Measurements from ENCODE around the gene FOXA1. TPM values are rescaled to one million over a fixed set of nuclear protein-coding genes. Genes with fewer than 3 reads are reported as not detected.

The FOXA1 gene
- total and polyA plus RNA-seq, 7 experiments from 2014 or later = not detected

GRCh38 chr14:37594238-37594970 is 645 bp downstream of the FOXA1 start:
- peak overlapping the region in 2 of 9 donors; percentile 4 to 72 for H3K27ac Mint-ChIP-seq
- ATAC-seq = no peak

GRCh38 chr14:37593511-37594237 is 1.4 kb downstream of the FOXA1 start:
- H3K4me1 Mint-ChIP-seq = peaks cover 4 to 35% (median 19%) of the 10 kb centered on the region in 7 donors
- H3K4me3 ChIP-seq (ENCODE audit: low read length) = no peak overlapping the region
- H3K4me3 Mint-ChIP-seq = peak overlapping the region; percentile 54 to 82 (median 70)
- ATAC-seq (no peak), DNase-seq (no peak)
- H3K27me3 Mint-ChIP-seq = peaks cover 72 to 81% (median 77%) of the 10 kb centered on the region in 5 donors
- peaks cover 0 to 24% of the 10 kb centered on the region in 2 donors for H3K27me3 ChIP-seq (ENCODE audit: control insufficient read depth in 2 of 2, insufficient read depth in 2 of 2, low read length in 2 of 2)
- peaks cover 3 to 73% (median 20%) of the 10 kb centered on the region in 11 donors for H3K9me3 Mint-ChIP-seq
- H3K27ac Mint-ChIP-seq = peak overlapping the region in 3 of 9 donors; percentile 4 to 72 (median 8)
- no peaks in the 10 kb centered on the region for H3K36me3 ChIP-seq (ENCODE audit: control insufficient read depth in 2 of 3, insufficient read depth in 3 of 3, low read length in 3 of 3)
- CTCF ChIA-PET = no interaction called here
- H3K27ac ChIP-seq (ENCODE audit: low read depth, low read length) = no peak overlapping the region
- peaks cover 0 to 27% (median 2%) of the 10 kb centered on the region in 5 donors for H3K36me3 Mint-ChIP-seq
- H3K9me3 ChIP-seq (ENCODE audit: control insufficient read depth in 2 of 3, low read length in 3 of 3) = no peaks in the 10 kb centered on the region
- intact Hi-C loops (cut with micrococcal nuclease) = loop anchor here in 1 of 2 donors (5.0 to 10.0 kb wide), 2 partner anchors 281 to 614 kb away; partner anchors contain the start of gene SSTR1
- POLR2A ChIA-PET = no interaction called here
- H3K4me1 ChIP-seq (ENCODE audit: control insufficient read depth in 2 of 2, insufficient read depth in 2 of 2, low read length in 2 of 2) = no peaks in the 10 kb centered on the region

More at GRCh38 chr14:37594238-37594970, 645 bp downstream of the FOXA1 start:
- peaks cover 4 to 21% of the 10 kb centered on the region in 2 donors for H3K27me3 ChIP-seq (ENCODE audit: control insufficient read depth in 2 of 2, insufficient read depth in 2 of 2, low read length in 2 of 2)
- H3K9me3 ChIP-seq (ENCODE audit: control insufficient read depth in 2 of 3, low read length in 3 of 3) = no peaks in the 10 kb centered on the region
- Mint-ChIP-seq H3K4me3 (peak overlapping the region; percentile 54 to 82 (median 70)), H3K4me1 (peaks cover 7 to 42% (median 26%) of the 10 kb centered on the region in 7 donors), H3K27me3 (peaks cover 72 to 81% (median 77%) of the 10 kb centered on the region in 5 donors), H3K9me3 (peaks cover 0 to 72% (median 16%) of the 10 kb centered on the region in 11 donors), H3K36me3 (peaks cover 0 to 21% (median 3%) of the 10 kb centered on the region in 5 donors)
- no peaks in the 10 kb centered on the region for H3K4me1 ChIP-seq (ENCODE audit: control insufficient read depth in 2 of 2, insufficient read depth in 2 of 2, low read length in 2 of 2)
- no peaks in the 10 kb centered on the region for H3K36me3 ChIP-seq (ENCODE audit: control insufficient read depth in 2 of 3, insufficient read depth in 3 of 3, low read length in 3 of 3)
- DNase-seq = no peak
- POLR2A ChIA-PET = no interaction called here
- H3K27ac ChIP-seq (ENCODE audit: low read depth, low read length) = no peak overlapping the region
- CTCF ChIA-PET = no interaction called here
- intact Hi-C loops (cut with micrococcal nuclease) = loop anchor here in 1 of 2 donors (5.0 to 10.0 kb wide), 2 partner anchors 280 to 613 kb away; partner anchors contain the start of gene SSTR1
- no peak overlapping the region for H3K4me3 ChIP-seq (ENCODE audit: low read length)

- CTCF ChIA-PET = no interaction called here
- DNase-seq = no peak
- Mint-ChIP-seq H3K27ac (peak overlapping the region in 1 of 9 donors; percentile 42), H3K9me3 (peaks cover 3 to 75% (median 20%) of the 10 kb centered on the region in 11 donors), H3K36me3 (peaks cover 0 to 30% (median 2%) of the 10 kb centered on the region in 5 donors), H3K4me3 (peak overlapping the region in 1 of 10 donors; percentile 82), H3K4me1 (peaks cover 4 to 33% (median 18%) of the 10 kb centered on the region in 7 donors), H3K27me3 (peaks cover 71 to 80% (median 78%) of the 10 kb centered on the region in 5 donors)
- intact Hi-C loops (cut with micrococcal nuclease) = loop anchor here in 1 of 2 donors (5.0 to 10.0 kb wide), 2 partner anchors 282 to 615 kb away; partner anchors contain the start of gene SSTR1
- Histone ChIP-seq H3K4me1 (ENCODE audit: control insufficient read depth in 2 of 2, insufficient read depth in 2 of 2, low read length in 2 of 2) (no peaks in the 10 kb centered on the region), H3K27me3 (ENCODE audit: control insufficient read depth in 2 of 2, insufficient read depth in 2 of 2, low read length in 2 of 2) (peaks cover 0 to 20% of the 10 kb centered on the region in 2 donors), H3K9me3 (ENCODE audit: control insufficient read depth in 2 of 3, low read length in 3 of 3) (no peaks in the 10 kb centered on the region), H3K27ac (ENCODE audit: low read depth, low read length) (no peak overlapping the region), H3K4me3 (ENCODE audit: low read length) (no peak overlapping the region), H3K36me3 (ENCODE audit: control insufficient read depth in 2 of 3, insufficient read depth in 3 of 3, low read length in 3 of 3) (no peaks in the 10 kb centered on the region)
- POLR2A ChIA-PET = no interaction called here
- ATAC-seq = no peak
These were observed 2.3 kb downstream of the FOXA1 start for GRCh38 chr14:37592482-37593408.

- Mint-ChIP-seq H3K4me1 (peaks cover 4 to 28% (median 18%) of the 10 kb centered on the region in 7 donors), H3K4me3 (peak overlapping the region in 1 of 10 donors; percentile 41), H3K27me3 (peaks cover 72 to 80% (median 79%) of the 10 kb centered on the region in 5 donors), H3K36me3 (peaks cover 0 to 30% (median 2%) of the 10 kb centered on the region in 5 donors), H3K27ac (no peak overlapping the region), H3K9me3 (peaks cover 3 to 75% (median 23%) of the 10 kb centered on the region in 11 donors)
- POLR2A ChIA-PET = no interaction called here
- intact Hi-C loops (cut with micrococcal nuclease) = loop anchor here in 1 of 2 donors (5.0 to 10.0 kb wide), 2 partner anchors 283 to 615 kb away; partner anchors contain the start of gene SSTR1
- no peaks in the 10 kb centered on the region for H3K9me3 ChIP-seq (ENCODE audit: control insufficient read depth in 2 of 3, low read length in 3 of 3)
- no peak overlapping the region for H3K27ac ChIP-seq (ENCODE audit: low read depth, low read length)
- DNase-seq (no peak), ATAC-seq (no peak)
- CTCF ChIA-PET = no interaction called here
- no peaks in the 10 kb centered on the region for H3K4me1 ChIP-seq (ENCODE audit: control insufficient read depth in 2 of 2, insufficient read depth in 2 of 2, low read length in 2 of 2)
- H3K36me3 ChIP-seq (ENCODE audit: control insufficient read depth in 2 of 3, insufficient read depth in 3 of 3, low read length in 3 of 3) = no peaks in the 10 kb centered on the region
- H3K27me3 ChIP-seq (ENCODE audit: control insufficient read depth in 2 of 2, insufficient read depth in 2 of 2, low read length in 2 of 2) = peaks cover 0 to 13% of the 10 kb centered on the region in 2 donors
- no peak overlapping the region for H3K4me3 ChIP-seq (ENCODE audit: low read length)
These were observed 3.0 kb downstream of the FOXA1 start for GRCh38 chr14:37591941-37592481.

GRCh38 chr14:37591311-37591940 is 3.6 kb downstream of the FOXA1 start:
- Mint-ChIP-seq H3K9me3 (peaks cover 3 to 72% (median 24%) of the 10 kb centered on the region in 11 donors), H3K27me3 (peaks cover 72 to 79% (median 77%) of the 10 kb centered on the region in 5 donors), H3K27ac (peak overlapping the region in 1 of 9 donors; percentile 78), H3K4me3 (peak overlapping the region in 2 of 10 donors; percentile 25 to 42), H3K36me3 (peaks cover 0 to 31% (median 2%) of the 10 kb centered on the region in 5 donors), H3K4me1 (peaks cover 4 to 23% (median 15%) of the 10 kb centered on the region in 7 donors)
- DNase-seq (no peak), ATAC-seq (no peak)
- Histone ChIP-seq H3K27ac (ENCODE audit: low read depth, low read length) (no peak overlapping the region), H3K27me3 (ENCODE audit: control insufficient read depth in 2 of 2, insufficient read depth in 2 of 2, low read length in 2 of 2) (peaks cover 0 to 9% of the 10 kb centered on the region in 2 donors), H3K4me1 (ENCODE audit: control insufficient read depth in 2 of 2, insufficient read depth in 2 of 2, low read length in 2 of 2) (no peaks in the 10 kb centered on the region), H3K4me3 (ENCODE audit: low read length) (no peak overlapping the region), H3K36me3 (ENCODE audit: control insufficient read depth in 2 of 3, insufficient read depth in 3 of 3, low read length in 3 of 3) (no peaks in the 10 kb centered on the region), H3K9me3 (ENCODE audit: control insufficient read depth in 2 of 3, low read length in 3 of 3) (no peaks in the 10 kb centered on the region)
- CTCF ChIA-PET = no interaction called here
- POLR2A ChIA-PET = no interaction called here
- intact Hi-C loops (cut with micrococcal nuclease) = loop anchor here in 1 of 2 donors (5.0 to 10.0 kb wide), 2 partner anchors 283 to 616 kb away; partner anchors contain the start of gene SSTR1
